ENCODE data around the gene HSD17B3. TPM values are rescaled to one million over a fixed set of nuclear protein-coding genes. Genes with fewer than 3 reads are reported as not detected.

HSD17B3 gene
- polyA plus RNA-seq, 1 donor (not counting 4 experiments of a cell fraction or from before 2014, with no cell fraction given) = 0.17 TPM

- H3K4me2 ChIP-seq (ENCODE audit: control insufficient read depth, extremely low read depth, insufficient read depth, low read depth, low read length) = no peak overlapping the region
- peaks cover 5% of the 10 kb centered on the region for H3K9me3 ChIP-seq (ENCODE audit: control insufficient read depth, low read depth, low read length)
- H3K9me1 ChIP-seq (ENCODE audit: control insufficient read depth, extremely low read depth, insufficient read depth, low read length) = no peaks in the 10 kb centered on the region
- peaks cover 20% of the 10 kb centered on the region for H3K27me3 ChIP-seq (ENCODE audit: control insufficient read depth, extremely low read depth, insufficient read depth, low read length)
- H3K9ac ChIP-seq (ENCODE audit: control insufficient read depth, extremely low read depth, insufficient read depth, low read length) = no peak overlapping the region
- no peak overlapping the region for H3K4me3 ChIP-seq (ENCODE audit: control insufficient read depth in 2 of 3, extremely low read depth in 1 of 3, insufficient read depth in 2 of 3, low read depth in 1 of 3, low read length in 3 of 3)
- no peaks in the 10 kb centered on the region for H3K79me2 ChIP-seq (ENCODE audit: control insufficient read depth, insufficient read depth, low read length)
- H3K36me3 ChIP-seq (ENCODE audit: control insufficient read depth in 2 of 2, extremely low read depth in 1 of 2, insufficient read depth in 2 of 2, low read length in 2 of 2) = no peaks in the 10 kb centered on the region
- peaks cover 8% of the 10 kb centered on the region for H3K4me1 ChIP-seq (ENCODE audit: control insufficient read depth, extremely low read depth, insufficient read depth, low read length)
- H4K20me1 ChIP-seq (ENCODE audit: control insufficient read depth, extremely low read depth, insufficient read depth, low read length) = no peaks in the 10 kb centered on the region
- dilution Hi-C loops (cut with MboI; ENCODE audit: extremely low pct_ligation_motif_present, low sequenced_read_pairs) = no loop called here
- DNase-seq (ENCODE audit: low read depth, low spot score) (no peak), FAIRE-seq (no peak)
- no peak overlapping the region for H3K27ac ChIP-seq (ENCODE audit: control insufficient read depth, insufficient read depth, low read length)
- TF ChIP-seq CTCF (optimal IDR thresholded peaks at IDR 0.05 in 1 of 3, IDR thresholded peaks at IDR 0.05 in 1 of 3, conservative IDR thresholded peaks at IDR 0.05 in 1 of 3; ENCODE audit: extremely low read depth in 1 of 3, insufficient read depth in 2 of 3, low read length in 3 of 3) = no peak
- no peak for TF ChIP-seq EZH2 (IDR thresholded peaks at IDR 0.05; ENCODE audit: low read length)
- H2AFZ ChIP-seq (ENCODE audit: control insufficient read depth, low read length) = no peak overlapping the region
These were observed 31.7 kb downstream of the HSD17B3 start for GRCh38 chr9:96270236-96270744.

GRCh38 chr9:96258967-96259366, 43.0 kb downstream of the HSD17B3 start:
- Histone ChIP-seq H3K4me1 (ENCODE audit: control insufficient read depth, extremely low read depth, insufficient read depth, low read length) (no peaks in the 10 kb centered on the region), H3K9ac (ENCODE audit: control insufficient read depth, extremely low read depth, insufficient read depth, low read length) (no peak overlapping the region), H3K4me3 (ENCODE audit: control insufficient read depth in 2 of 3, extremely low read depth in 1 of 3, insufficient read depth in 2 of 3, low read depth in 1 of 3, low read length in 3 of 3) (no peak overlapping the region), H3K79me2 (ENCODE audit: control insufficient read depth, insufficient read depth, low read length) (no peaks in the 10 kb centered on the region), H3K27me3 (ENCODE audit: control insufficient read depth, extremely low read depth, insufficient read depth, low read length) (peaks cover 35% of the 10 kb centered on the region), H3K27ac (ENCODE audit: control insufficient read depth, insufficient read depth, low read length) (no peak overlapping the region), H3K9me3 (ENCODE audit: control insufficient read depth, low read depth, low read length) (no peaks in the 10 kb centered on the region), H4K20me1 (ENCODE audit: control insufficient read depth, extremely low read depth, insufficient read depth, low read length) (no peaks in the 10 kb centered on the region), H3K4me2 (ENCODE audit: control insufficient read depth, extremely low read depth, insufficient read depth, low read depth, low read length) (no peak overlapping the region), H2AFZ (ENCODE audit: control insufficient read depth, low read length) (no peak overlapping the region), H3K9me1 (ENCODE audit: control insufficient read depth, extremely low read depth, insufficient read depth, low read length) (no peaks in the 10 kb centered on the region), H3K36me3 (ENCODE audit: control insufficient read depth in 2 of 2, extremely low read depth in 1 of 2, insufficient read depth in 2 of 2, low read length in 2 of 2) (no peaks in the 10 kb centered on the region)
- FAIRE-seq (no peak), DNase-seq (ENCODE audit: low read depth, low spot score) (no peak)
- TF ChIP-seq CTCF (optimal IDR thresholded peaks at IDR 0.05 in 1 of 3, IDR thresholded peaks at IDR 0.05 in 1 of 3, conservative IDR thresholded peaks at IDR 0.05 in 1 of 3; ENCODE audit: extremely low read depth in 1 of 3, insufficient read depth in 2 of 3, low read length in 3 of 3) (no peak), EZH2 (IDR thresholded peaks at IDR 0.05; ENCODE audit: low read length) (no peak)
- dilution Hi-C loops (cut with MboI; ENCODE audit: extremely low pct_ligation_motif_present, low sequenced_read_pairs) = no loop called here
